H9 (cell line): Measurements from ENCODE around the gene TAGLN3. TPM values are rescaled to one million over a fixed set of nuclear protein-coding genes. Genes with fewer than 3 reads are reported as not detected.

Experiments used
- DNase-seq: peaks from one replicate; pipeline ENCODE4 v3.0.0-alpha.2; 2017
- H2AFZ ChIP-seq: one replicate; pipeline ENCODE4 v1.6.1; 2013; ENCODE audit warnings: mild to moderate bottlenecking, low read length, control low read depth, moderate library complexity
- H2AK5ac ChIP-seq: 2 replicates; pipeline ENCODE4 v1.6.1; 2013; ENCODE audit warnings: low read length, control low read depth, mixed read lengths; ENCODE audit not compliant: insufficient read length
- H2BK120ac ChIP-seq: one replicate; pipeline ENCODE4 v1.6.1; 2013; ENCODE audit warnings: low read depth, mild to moderate bottlenecking, low read length, control low read depth, inconsistent platforms; ENCODE audit not compliant: poor library complexity, severe bottlenecking
- H2BK12ac ChIP-seq: 2 replicates; pipeline ENCODE4 v1.6.1; 2013; ENCODE audit warnings: low read length, control low read depth, mixed read lengths, low read depth; ENCODE audit not compliant: insufficient read length
- H2BK15ac ChIP-seq: 2 replicates; pipeline ENCODE4 v1.6.1; 2013; ENCODE audit warnings: low read depth, low read length, control low read depth
- H2BK20ac ChIP-seq: one replicate; pipeline ENCODE4 v1.6.1; 2013; ENCODE audit warnings: low read depth, mild to moderate bottlenecking, low read length, control low read depth, inconsistent platforms; ENCODE audit not compliant: poor library complexity, severe bottlenecking
- H2BK5ac ChIP-seq: 2 replicates; pipeline ENCODE4 v1.6.1; 2013; ENCODE audit warnings: low read length, control low read depth, mixed read lengths; ENCODE audit not compliant: insufficient read length
- H3K14ac ChIP-seq: 2 replicates; pipeline ENCODE4 v1.6.1; 2013; ENCODE audit warnings: low read length, control low read depth; ENCODE audit not compliant: insufficient read depth
- H3K18ac ChIP-seq: 2 replicates; pipeline ENCODE4 v1.6.1; 2013; ENCODE audit warnings: low read depth, mild to moderate bottlenecking, mixed read lengths, low read length, control low read depth; ENCODE audit not compliant: insufficient read length
- H3K23ac ChIP-seq: 2 replicates; pipeline ENCODE4 v1.6.1; 2013; ENCODE audit warnings: low read length, control low read depth, mixed read lengths, low read depth; ENCODE audit not compliant: insufficient read length
- H3K23me2 ChIP-seq: 2 replicates; pipeline ENCODE4 v1.6.1; 2013; ENCODE audit warnings: low read depth, mild to moderate bottlenecking, mixed read lengths, low read length, control low read depth; ENCODE audit not compliant: insufficient read length, poor library complexity, severe bottlenecking
- H3K27ac ChIP-seq: 2 replicates; pipeline ENCODE4 v1.5.1; 2013; ENCODE audit warnings: low read length, control low read depth, mixed read lengths, low read depth; ENCODE audit not compliant: insufficient read length
- H3K27me3 ChIP-seq: 2 replicates; pipeline ENCODE4 v1.6.1; 2013; ENCODE audit warnings: low read length, control low read depth, inconsistent platforms; ENCODE audit not compliant: insufficient read depth
- H3K4ac ChIP-seq: 2 replicates; pipeline ENCODE4 v1.6.1; 2013; ENCODE audit warnings: low read depth, mild to moderate bottlenecking, control low read depth, inconsistent platforms, low read length, moderate library complexity
- H3K4me1 ChIP-seq: 2 replicates; pipeline ENCODE4 v1.6.1; 2013; ENCODE audit warnings: low read length, control low read depth, inconsistent platforms; ENCODE audit not compliant: insufficient read depth
- H3K4me2 ChIP-seq: 2 replicates; pipeline ENCODE4 v1.6.1; 2013; ENCODE audit warnings: low read length, control low read depth, mixed read lengths; ENCODE audit not compliant: insufficient read length, insufficient read depth
- H3K56ac ChIP-seq: 2 replicates; pipeline ENCODE4 v1.6.1; 2013; ENCODE audit warnings: low read depth, mild to moderate bottlenecking, mixed read lengths, low read length, control low read depth; ENCODE audit not compliant: insufficient read length
- H3K79me1 ChIP-seq: 2 replicates; pipeline ENCODE4 v1.6.1; 2013; ENCODE audit warnings: low read depth, mild to moderate bottlenecking, moderate library complexity, low read length, control low read depth, inconsistent platforms; ENCODE audit not compliant: insufficient read depth, poor library complexity, severe bottlenecking
- H3K79me2 ChIP-seq: 2 replicates; pipeline ENCODE4 v1.6.1; 2013; ENCODE audit warnings: low read length, control low read depth, inconsistent platforms; ENCODE audit not compliant: insufficient read depth
- H3K9ac ChIP-seq: 2 replicates; pipeline ENCODE4 v1.6.1; 2013; ENCODE audit warnings: low read length, control low read depth, mixed read lengths; ENCODE audit not compliant: insufficient read length; ENCODE audit errors: extremely low read depth
- H3K9me3 ChIP-seq: one replicate; pipeline ENCODE4 v1.6.1; 2013; ENCODE audit warnings: low read depth, low read length, inconsistent platforms; ENCODE audit not compliant: control insufficient read depth
- H3T11ph ChIP-seq: one replicate; pipeline ENCODE4 v1.6.1; 2013; ENCODE audit warnings: mild to moderate bottlenecking, low read length, control low read depth, inconsistent platforms
- H4K20me1 ChIP-seq: one replicate; pipeline ENCODE4 v1.6.1; 2013; ENCODE audit not compliant: control insufficient read depth, insufficient read length, insufficient read depth
- H4K5ac ChIP-seq: 2 replicates; pipeline ENCODE4 v1.6.1; 2013; ENCODE audit warnings: low read depth, mild to moderate bottlenecking, mixed read lengths, low read length, control low read depth; ENCODE audit not compliant: insufficient read length
- H4K8ac ChIP-seq: replicated peaks from 2 replicates; pipeline ENCODE4 v1.6.1; 2013; ENCODE audit warnings: low read length, control low read depth, mixed read lengths, low read depth; ENCODE audit not compliant: insufficient read length
- H4K91ac ChIP-seq: 2 replicates; pipeline ENCODE4 v1.6.1; 2013; ENCODE audit warnings: low read depth, mild to moderate bottlenecking, moderate library complexity, mixed read lengths, low read length, control low read depth; ENCODE audit not compliant: insufficient read length
- H3K27ac Mint-ChIP-seq, 3 experiments: 2 replicates in 2 of 3; 3 replicates in 1 of 3; pipeline ENCODE4 v1.8.0; 2020 to 2021; ENCODE audit warnings: mixed read lengths in 3 of 3, mild to moderate bottlenecking in 1 of 3, moderate library complexity in 1 of 3
- H3K27me3 Mint-ChIP-seq: 2 replicates; pipeline ENCODE4 v1.8.0; 2021; ENCODE audit warnings: low read depth, mild to moderate bottlenecking, moderate library complexity, mixed read lengths
- H3K36me3 Mint-ChIP-seq, 3 experiments: 2 replicates in 2 of 3; 3 replicates in 1 of 3; pipeline ENCODE4 v1.8.0; 2020 to 2021; ENCODE audit warnings: low read depth in 3 of 3, mixed read lengths in 3 of 3; ENCODE audit not compliant: insufficient read depth in 1 of 3
- H3K4me1 Mint-ChIP-seq, 2 experiments: 2 replicates each; pipeline ENCODE4 v1.8.0; 2020; ENCODE audit warnings: mixed read lengths in 2 of 2
- H3K4me3 Mint-ChIP-seq, 2 experiments: 2 replicates in 1 of 2; 3 replicates in 1 of 2; pipeline ENCODE4 v1.8.0; 2020 to 2021; ENCODE audit warnings: mild to moderate bottlenecking in 2 of 2, mixed read lengths in 2 of 2, moderate library complexity in 1 of 2
- H3K9me3 Mint-ChIP-seq, 2 experiments: 2 replicates in 1 of 2; 3 replicates in 1 of 2; pipeline ENCODE4 v1.8.0; 2020; ENCODE audit warnings: mild to moderate bottlenecking in 2 of 2, mixed read lengths in 2 of 2, moderate library complexity in 1 of 2
- CTCF ChIP-seq: fragments of 200-600 bp; sonication (generic); conservative IDR thresholded peaks from 3 replicates; pipeline ENCODE4 v1.8.0; 2021; ENCODE audit warnings: antibody characterized with exemption, mild to moderate bottlenecking
- WGBS: extraction: QIAGEN DNeasy Blood & Tissue Kit; methylation state at CpG from one replicate; pipeline ENCODE4 v1.1.7; 2013; ENCODE audit warnings: missing lambda C conversion rate, low lambda C conversion rate, mixed read lengths; ENCODE audit not compliant: insufficient read length; ENCODE audit errors: extremely low coverage; 5-methylcytosine and 5-hydroxymethylcytosine counted together
- long read RNA-seq: library from polyadenylated mRNA; unstranded; transcript quantifications from one replicate; pipeline ENCODE4 v2.0.0, GENCODE V29; 2020
- total RNA-seq: library from RNA; stranded (reverse); gene quantifications from 2 replicates; pipeline ENCODE4 v1.2.1, GENCODE V29; 2021

Gene TAGLN3
- total RNA-seq = 6.4 and 7.5 TPM in 2 replicates
- long read RNA-seq, transcript TAGLN3-203 (4 exons, 1,164 nt) = major isoform, 14 of 22 reads
- long read RNA-seq, partial matches to known transcripts = 2 of 22 reads
- long read RNA-seq, other reads (novel, unspliced or antisense) = 1 of 22 reads

- Mint-ChIP-seq H3K27ac (peak within 1 kb of the TSS in 2 of 3 experiments; percentile 32 to 79; a peak in 4 of 7 replicates), H3K36me3 (peaks cover 0 to 8% (median 0%) of the 10 kb centered on the region in 3 experiments; a peak in 2 of 7 replicates), H3K27me3 (peaks cover 28% of the 10 kb centered on the region), H3K4me3 (peak within 1 kb of the TSS; percentile 89 to 91), H3K4me1 (peaks cover 37 to 51% of the 10 kb centered on the region in 2 experiments), H3K9me3 (no peaks in the 10 kb centered on the region)
- no peak within 1 kb of the TSS for H2AFZ ChIP-seq
- no peak within 1 kb of the TSS for H4K5ac ChIP-seq
- no peak within 1 kb of the TSS for H3K56ac ChIP-seq
- no peak within 1 kb of the TSS for H3K4ac ChIP-seq
- H2BK12ac ChIP-seq = no peak within 1 kb of the TSS
- H3K18ac ChIP-seq = no peak within 1 kb of the TSS
- H3T11ph ChIP-seq = no peak within 1 kb of the TSS
- no peak within 1 kb of the TSS for H4K91ac ChIP-seq
- H3K23me2 ChIP-seq = peaks cover 15% of the 10 kb centered on the region
- no peak within 1 kb of the TSS for H3K27ac ChIP-seq
- H2BK5ac ChIP-seq = no peak within 1 kb of the TSS
- no peak for TF ChIP-seq CTCF
- H3K14ac ChIP-seq = peak within 1 kb of the TSS; percentile 59
- no peak within 1 kb of the TSS for H2BK120ac ChIP-seq
- peak within 1 kb of the TSS; percentile 20 for H3K9ac ChIP-seq
- H3K4me1 ChIP-seq = 0 out of 2 replicates have a peak, but pooled peaks cover 8% of the 10 kb centered on the region
- no peak within 1 kb of the TSS for H3K23ac ChIP-seq
- H4K20me1 ChIP-seq = no peaks in the 10 kb centered on the region
- no peak within 1 kb of the TSS for H2AK5ac ChIP-seq
- peak within 1 kb of the TSS; percentile 62 for H3K4me2 ChIP-seq
- no peaks in the 10 kb centered on the region for H3K79me2 ChIP-seq
- no peak within 1 kb of the TSS for H4K8ac ChIP-seq
- H2BK20ac ChIP-seq = no peak within 1 kb of the TSS
- WGBS = no CpG with 5 or more reads among the region's 30 CpGs
- no peaks in the 10 kb centered on the region for H3K79me1 ChIP-seq
- no peak within 1 kb of the TSS for H2BK15ac ChIP-seq
- H3K9me3 ChIP-seq = no peaks in the 10 kb centered on the region
- no peaks in the 10 kb centered on the region for H3K27me3 ChIP-seq
- DNase-seq = peak; percentile 68
Measured at GRCh38 chr3:111998636-111999483, at the start of gene TAGLN3. TAGLN3 (plus strand) TSS chr3:111998922; CDS start chr3:111999423, 501 bp downstream.
